ENCODE results near the gene ATXN1. TPM values are rescaled to one million over a fixed set of nuclear protein-coding genes. Genes with fewer than 3 reads are reported as not detected.

Gene ATXN1
- total RNA-seq, 1 donor from 2014 or later = 3.9 TPM

- H3K27ac Mint-ChIP-seq (ENCODE audit: unreplicated experiment) = no peak overlapping the region
- no peak for DNase-seq (ENCODE audit: low read depth, low spot score)
- peaks cover 1% of the 10 kb centered on the region for H3K36me3 Mint-ChIP-seq (ENCODE audit: low read depth)
- no peak for TF ChIP-seq CTCF (conservative IDR thresholded peaks at IDR 0.05)
- no peak overlapping the region for H3K4me3 Mint-ChIP-seq
- no peaks in the 10 kb centered on the region for H3K27me3 Mint-ChIP-seq (ENCODE audit: low read depth)
- peaks cover 1% of the 10 kb centered on the region for H3K9me3 Mint-ChIP-seq
- peaks cover under 1% of the 10 kb centered on the region for H3K4me1 Mint-ChIP-seq
Observed at GRCh38 chr6:16503241-16503775, 258.0 kb downstream of the ATXN1 start.

GRCh38 chr6:16498957-16499356, 262.3 kb downstream of the ATXN1 start:
- Mint-ChIP-seq H3K4me1 (peaks cover 26% of the 10 kb centered on the region), H3K9me3 (peaks cover 2% of the 10 kb centered on the region), H3K27ac (ENCODE audit: unreplicated experiment) (no peak overlapping the region), H3K27me3 (ENCODE audit: low read depth) (no peaks in the 10 kb centered on the region), H3K36me3 (ENCODE audit: low read depth) (peaks cover 2% of the 10 kb centered on the region), H3K4me3 (no peak overlapping the region)
- no peak for TF ChIP-seq CTCF (conservative IDR thresholded peaks at IDR 0.05)
- no peak for DNase-seq (ENCODE audit: low read depth, low spot score)

GRCh38 chr6:16498237-16498636, 263.0 kb downstream of the ATXN1 start:
- Mint-ChIP-seq H3K9me3 (peaks cover 2% of the 10 kb centered on the region), H3K36me3 (ENCODE audit: low read depth) (peaks cover 2% of the 10 kb centered on the region), H3K27me3 (ENCODE audit: low read depth) (no peaks in the 10 kb centered on the region), H3K27ac (ENCODE audit: unreplicated experiment) (no peak overlapping the region), H3K4me1 (peaks cover 26% of the 10 kb centered on the region), H3K4me3 (no peak overlapping the region)
- no peak for TF ChIP-seq CTCF (conservative IDR thresholded peaks at IDR 0.05)
- no peak for DNase-seq (ENCODE audit: low read depth, low spot score)

GRCh38 chr6:16496991-16497801, 264.1 kb downstream of the ATXN1 start:
- peaks cover 2% of the 10 kb centered on the region for H3K36me3 Mint-ChIP-seq (ENCODE audit: low read depth)
- peaks cover 26% of the 10 kb centered on the region for H3K4me1 Mint-ChIP-seq
- peak overlapping the region; percentile 32 for H3K27ac Mint-ChIP-seq (ENCODE audit: unreplicated experiment)
- no peak for DNase-seq (ENCODE audit: low read depth, low spot score)
- H3K4me3 Mint-ChIP-seq = peak overlapping the region; percentile 20
- peaks cover 2% of the 10 kb centered on the region for H3K9me3 Mint-ChIP-seq
- no peaks in the 10 kb centered on the region for H3K27me3 Mint-ChIP-seq (ENCODE audit: low read depth)
- no peak for TF ChIP-seq CTCF (conservative IDR thresholded peaks at IDR 0.05)

GRCh38 chr6:16496210-16496609, 265.1 kb downstream of the ATXN1 start:
- Mint-ChIP-seq H3K27ac (ENCODE audit: unreplicated experiment) (no peak overlapping the region), H3K4me1 (peaks cover 26% of the 10 kb centered on the region), H3K4me3 (no peak overlapping the region), H3K9me3 (peaks cover 2% of the 10 kb centered on the region), H3K27me3 (ENCODE audit: low read depth) (no peaks in the 10 kb centered on the region), H3K36me3 (ENCODE audit: low read depth) (peaks cover 2% of the 10 kb centered on the region)
- no peak for TF ChIP-seq CTCF (conservative IDR thresholded peaks at IDR 0.05)
- DNase-seq (ENCODE audit: low read depth, low spot score) = no peak
